SK-N-SH (cell line): ENCODE data around the gene PDE4A.
A peak's percentile ranks its signal among the peaks of the same experiment; 100 is the strongest.

Experiments
- CHD2 ChIP-seq: fragments of 150-350 bp; IDR thresholded peaks from 2 replicates; pipeline ENCODE4 v1.6.1; 2018; ENCODE audit warnings: low read length; ENCODE audit not compliant: partially characterized antibody
- ELF1 ChIP-seq: IDR thresholded peaks from 2 replicates; pipeline ENCODE4 v1.4.0; 2012
- EZH2phosphoT487 ChIP-seq: fragments of 200-600 bp; sonication (generic); IDR thresholded peaks from 2 replicates; pipeline ENCODE4 v1.6.1; 2017; ENCODE audit warnings: low read depth, mixed run types, mild to moderate bottlenecking, antibody characterized with exemption, moderate library complexity, borderline replicate concordance
- GABPA ChIP-seq: IDR thresholded peaks from 2 replicates; pipeline ENCODE4 v1.4.0; 2012; ENCODE audit warnings: low read depth, mild to moderate bottlenecking
- MEF2A ChIP-seq: IDR thresholded peaks from 2 replicates; pipeline ENCODE4 v1.4.0; 2012; ENCODE audit warnings: low read depth, borderline replicate concordance
- NRF1 ChIP-seq: IDR thresholded peaks from 2 replicates; pipeline ENCODE4 v1.6.1; 2012; ENCODE audit warnings: low read depth, mild to moderate bottlenecking, low read length
- RCOR1 ChIP-seq: fragments of 150-350 bp; IDR thresholded peaks from 2 replicates; pipeline ENCODE4 v1.6.1; 2017; ENCODE audit warnings: antibody characterized with exemption, low read length
- RFX5 ChIP-seq: IDR thresholded peaks from 2 replicates; pipeline ENCODE4 v1.6.1; 2012; ENCODE audit warnings: mild to moderate bottlenecking, improper control_type of control experiment, low read length
- SMC3 ChIP-seq: IDR thresholded peaks from 2 replicates; pipeline ENCODE4 v1.6.1; 2012; ENCODE audit warnings: low read depth, low read length, improper control_type of control experiment
- TAF1 ChIP-seq: IDR thresholded peaks from 2 replicates; pipeline ENCODE4 v1.6.1; 2012; ENCODE audit warnings: low read depth, mild to moderate bottlenecking, low read length, moderate library complexity, borderline replicate concordance
- YY1 ChIP-seq: IDR thresholded peaks from 2 replicates; pipeline ENCODE4 v1.4.0; 2012; ENCODE audit warnings: low read depth, mild to moderate bottlenecking
- TF ChIP-seq, protein P1 (sequence below): fragments of 200-600 bp; sonication (generic); IDR thresholded peaks from 2 replicates; pipeline ENCODE4 v1.6.1; 2017; ENCODE audit warnings: antibody characterized with exemption, mild to moderate bottlenecking, moderate library complexity

DNA sequence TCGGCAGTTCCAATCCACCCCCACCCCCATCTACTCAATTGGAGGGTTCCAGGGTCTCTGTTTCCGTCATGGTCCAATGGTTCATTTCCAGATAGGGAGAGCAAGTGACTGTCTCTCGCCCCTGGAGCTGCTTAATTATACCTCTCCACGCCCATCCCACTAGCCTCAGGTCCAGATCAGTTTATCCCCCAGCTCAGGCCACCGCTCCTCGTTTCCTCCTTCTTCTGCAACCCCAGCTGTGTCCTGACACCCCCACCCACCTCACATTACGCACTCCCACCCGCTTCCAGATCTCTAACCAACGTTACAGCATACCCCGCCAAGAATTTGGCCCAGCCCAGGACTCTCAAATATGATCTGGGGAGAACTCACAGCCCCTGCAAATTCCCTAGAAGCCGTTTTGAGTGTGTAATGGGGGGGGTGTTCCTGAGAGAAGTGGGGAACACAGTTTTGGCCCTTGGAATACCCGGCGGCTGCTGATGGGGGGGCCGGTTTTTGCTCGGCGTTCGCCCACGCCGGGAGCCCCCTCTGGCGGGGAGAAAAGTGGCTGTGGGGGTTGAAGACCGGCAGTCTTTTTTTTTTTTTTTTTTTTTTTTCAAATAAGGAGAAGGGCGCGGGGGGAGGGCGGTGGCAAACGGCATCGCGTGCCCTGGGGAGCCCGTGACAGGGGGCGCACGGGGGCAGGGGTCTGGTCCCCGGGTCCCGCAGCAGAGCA is 1.7 kb upstream of the PDE4A start:
- TF ChIP-seq, protein P1, sequence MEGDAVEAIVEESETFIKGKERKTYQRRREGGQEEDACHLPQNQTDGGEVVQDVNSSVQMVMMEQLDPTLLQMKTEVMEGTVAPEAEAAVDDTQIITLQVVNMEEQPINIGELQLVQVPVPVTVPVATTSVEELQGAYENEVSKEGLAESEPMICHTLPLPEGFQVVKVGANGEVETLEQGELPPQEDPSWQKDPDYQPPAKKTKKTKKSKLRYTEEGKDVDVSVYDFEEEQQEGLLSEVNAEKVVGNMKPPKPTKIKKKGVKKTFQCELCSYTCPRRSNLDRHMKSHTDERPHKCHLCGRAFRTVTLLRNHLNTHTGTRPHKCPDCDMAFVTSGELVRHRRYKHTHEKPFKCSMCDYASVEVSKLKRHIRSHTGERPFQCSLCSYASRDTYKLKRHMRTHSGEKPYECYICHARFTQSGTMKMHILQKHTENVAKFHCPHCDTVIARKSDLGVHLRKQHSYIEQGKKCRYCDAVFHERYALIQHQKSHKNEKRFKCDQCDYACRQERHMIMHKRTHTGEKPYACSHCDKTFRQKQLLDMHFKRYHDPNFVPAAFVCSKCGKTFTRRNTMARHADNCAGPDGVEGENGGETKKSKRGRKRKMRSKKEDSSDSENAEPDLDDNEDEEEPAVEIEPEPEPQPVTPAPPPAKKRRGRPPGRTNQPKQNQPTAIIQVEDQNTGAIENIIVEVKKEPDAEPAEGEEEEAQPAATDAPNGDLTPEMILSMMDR = peak; percentile 27; the same call in 1 of the 2 replicates
- TF ChIP-seq RCOR1 (no peak), SMC3 (no peak), GABPA (no peak), NRF1 (no peak), TAF1 (no peak), RFX5 (no peak), MEF2A (no peak), CHD2 (no peak), ELF1 (no peak), EZH2phosphoT487 (no peak), YY1 (no peak)
